HCT116 (cell line): ENCODE data around the gene ISCA2.

ENCODE experiments used
- ATF3 ChIP-seq: IDR thresholded peaks from 2 replicates; pipeline ENCODE4 v1.6.1; 2012
- CEBPB ChIP-seq: IDR thresholded peaks from 2 replicates; pipeline ENCODE4 v1.6.1; 2012; ENCODE audit warnings: low read depth
- CTCF ChIP-seq, 3 experiments: fragments of 200-600 bp in 1 of 3; sonication (generic) in 1 of 3; IDR thresholded peaks in 2 of 3; conservative IDR thresholded peaks in 1 of 3; 2 replicates each; pipeline ENCODE4 v1.5.1; 2012 to 2017; ENCODE audit warnings: low read depth in 2 of 3, low read length in 2 of 3, antibody characterized with exemption in 1 of 3, borderline replicate concordance in 1 of 3, control low read depth in 1 of 3, mild to moderate bottlenecking in 1 of 3, mixed read lengths in 1 of 3, mixed run types in 1 of 3, moderate library complexity in 1 of 3; ENCODE audit not compliant: insufficient read depth in 1 of 3
- EGR1 ChIP-seq: IDR thresholded peaks from 2 replicates; pipeline ENCODE4 v1.6.1; 2012; ENCODE audit warnings: low read depth
- EZH2phosphoT487 ChIP-seq: fragments of 200-600 bp; IDR thresholded peaks from 2 replicates; pipeline ENCODE4 v1.6.1; 2018; ENCODE audit warnings: antibody characterized with exemption, borderline replicate concordance
- MAX ChIP-seq: IDR thresholded peaks from 2 replicates; pipeline ENCODE4 v1.6.1; 2012
- POLR2A ChIP-seq: IDR thresholded peaks from 2 replicates; pipeline ENCODE4 v1.7.0; 2011; ENCODE audit warnings: borderline replicate concordance; ENCODE audit not compliant: insufficient read depth, insufficient read length; ENCODE audit errors: extremely low read depth

GRCh38 chr14:74476607-74477006 lies 17.0 kb upstream of the ISCA2 start:
- TF ChIP-seq CTCF (IDR thresholded peaks at IDR 0.05 in 2 of 3, conservative IDR thresholded peaks at IDR 0.05 in 1 of 3; ENCODE audit: borderline replicate concordance in 1 of 3, insufficient read depth in 1 of 3, low read depth in 2 of 3, low read length in 2 of 3), result no peak
- no peak for TF ChIP-seq MAX
- TF ChIP-seq CEBPB, result no peak
- TF ChIP-seq EGR1, result no peak
- no peak for TF ChIP-seq EZH2phosphoT487
- no peak for TF ChIP-seq POLR2A
- TF ChIP-seq ATF3, result no peak
